GM18861 (cell line): ENCODE results near the gene CD300E.

Experiments
- ATAC-seq: cut with Tn5 transposase; IDR thresholded peaks from one replicate; pipeline ENCODE4 v1.9.1; 2021; ENCODE audit not compliant: unreplicated experiment

Gene CD300E

DNA sequence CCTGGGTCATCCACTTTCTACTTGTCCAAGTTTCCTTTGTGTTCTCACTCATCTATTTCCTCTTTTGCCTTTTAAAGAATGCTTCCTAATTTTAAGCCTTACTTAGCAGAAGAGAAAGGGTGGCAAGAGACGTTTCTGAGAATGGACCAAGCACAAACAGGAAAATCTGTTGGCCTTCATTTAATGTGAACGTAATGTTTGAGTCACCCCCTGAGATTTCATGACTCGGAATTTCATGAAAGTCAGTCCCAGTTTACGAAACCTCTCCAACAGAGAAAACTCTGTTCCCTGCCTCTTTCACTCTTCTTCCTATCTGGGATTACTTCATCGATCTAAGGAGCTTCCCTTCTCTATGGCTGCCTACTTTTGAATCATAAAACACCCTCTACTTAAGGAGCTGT lies at the start of gene CD300E:
Gene CD300E (minus strand): TSS at position 46 of the 401 bp plus-strand sequence. CDS start 117 bp downstream, outside the sequence.
- ATAC-seq: no peak

DNA sequence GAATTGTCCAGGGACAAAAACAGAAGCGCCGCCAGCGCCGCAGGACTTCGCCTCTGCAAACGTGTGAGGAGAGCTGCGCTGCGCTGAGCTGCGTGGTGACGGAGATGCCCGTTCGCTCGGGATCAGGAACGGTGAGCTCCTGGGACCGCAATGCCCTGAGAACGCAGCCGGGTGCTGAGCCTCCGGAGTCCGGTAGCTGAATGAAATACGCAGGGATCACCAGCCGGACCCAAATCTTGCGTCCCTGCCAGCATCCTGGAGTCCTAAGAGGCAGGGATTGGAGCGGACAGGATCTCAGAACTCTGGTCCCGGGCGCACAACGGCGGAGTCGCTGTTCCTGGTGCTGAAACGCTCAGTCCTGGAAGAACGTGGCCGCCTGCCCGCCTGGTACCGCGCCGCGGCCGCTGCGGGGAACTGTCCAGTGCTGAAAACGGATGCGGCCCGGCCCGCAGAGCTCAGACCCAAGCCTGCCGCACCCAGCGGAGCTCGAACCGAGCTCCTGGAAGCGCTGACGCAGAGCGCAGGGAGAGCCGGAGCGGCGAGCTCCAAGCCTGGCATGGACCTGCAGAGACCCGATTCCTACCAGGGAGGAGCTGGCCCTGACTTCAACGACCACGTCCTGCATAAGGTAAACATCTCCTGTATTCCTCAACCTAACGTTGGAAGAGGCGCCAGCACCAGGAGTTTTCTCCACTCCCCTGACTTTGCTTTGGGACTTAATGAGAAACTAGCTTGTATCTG lies 47.7 kb upstream of the CD300E start:
- ATAC-seq: no peak

DNA sequence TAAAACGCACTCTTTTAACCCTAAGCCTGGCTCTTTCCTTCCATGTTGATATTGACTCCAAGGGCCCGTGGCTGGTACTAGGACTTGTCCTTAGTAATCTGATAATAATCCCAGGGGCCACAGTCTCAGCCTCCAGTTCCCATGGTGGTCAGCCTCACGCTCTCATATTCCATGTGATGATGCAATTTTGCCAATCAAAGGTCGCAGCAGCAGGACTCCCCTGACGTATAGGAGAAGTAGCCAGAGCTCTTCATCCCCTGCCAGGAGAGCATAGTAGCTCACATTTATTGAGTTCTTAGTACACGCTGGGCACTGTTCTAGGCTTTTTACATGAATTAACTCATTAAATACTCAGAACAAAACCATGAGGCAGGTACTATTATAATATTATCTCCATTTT lies 46.8 kb upstream of the CD300E start:
- no peak for ATAC-seq

DNA sequence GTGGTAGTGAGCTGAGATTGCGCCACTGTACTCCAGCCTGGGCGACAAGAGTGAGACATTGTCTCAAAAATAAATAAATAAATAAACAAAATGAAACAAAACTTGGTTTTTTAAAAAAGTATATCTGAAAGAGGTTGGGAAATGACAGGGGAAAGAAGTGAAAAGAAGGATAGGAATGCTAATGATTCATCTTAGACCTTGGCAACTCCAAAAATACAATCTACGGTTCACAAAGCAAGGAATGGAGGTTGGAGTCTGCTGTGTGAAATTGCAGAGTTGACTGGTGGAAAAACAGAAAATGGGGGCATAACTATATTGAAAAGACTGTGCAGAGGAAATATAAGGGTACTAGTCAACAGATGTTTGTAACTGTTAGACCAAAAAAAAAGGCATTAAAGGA lies 40.0 kb upstream of the CD300E start:
- ATAC-seq: no peak

DNA sequence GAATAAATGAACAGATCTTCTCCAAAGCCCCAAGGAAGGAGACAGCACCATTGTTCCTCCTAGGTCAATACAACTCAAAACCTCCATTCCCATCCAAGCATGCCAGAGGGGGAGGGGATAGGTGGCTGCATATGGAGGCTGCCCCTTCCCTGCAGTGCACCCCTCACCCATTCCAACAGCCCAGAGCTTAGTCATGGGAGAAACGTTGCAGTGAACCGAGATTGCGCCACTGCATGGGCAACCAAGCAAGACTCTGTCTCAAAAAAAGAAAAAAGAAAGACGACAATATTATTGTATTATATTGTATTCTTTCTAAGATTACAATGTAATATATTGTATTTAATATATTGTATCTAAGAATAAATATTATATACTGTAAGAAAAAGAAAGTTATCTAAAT lies 36.4 kb upstream of the CD300E start:
- no peak for ATAC-seq

DNA sequence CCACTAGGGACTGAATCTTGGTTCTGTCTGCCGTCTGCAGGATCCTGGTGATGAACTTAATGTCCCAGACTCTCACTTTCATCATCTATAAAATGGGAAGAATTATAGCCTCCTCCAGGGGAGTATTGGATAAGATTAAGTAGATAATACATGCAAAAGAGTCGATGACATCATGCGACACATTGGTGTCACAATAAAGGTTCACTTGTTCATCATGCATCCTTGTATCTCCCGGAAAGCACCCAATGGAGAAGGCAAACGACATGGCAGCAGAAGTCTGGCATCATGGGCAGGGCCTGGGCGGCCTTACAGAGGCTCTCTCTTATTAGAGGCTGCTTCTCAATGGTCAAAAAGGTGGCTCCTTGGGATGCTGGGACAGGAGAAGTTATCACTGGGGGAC lies 35.1 kb upstream of the CD300E start:
- no peak for ATAC-seq

DNA sequence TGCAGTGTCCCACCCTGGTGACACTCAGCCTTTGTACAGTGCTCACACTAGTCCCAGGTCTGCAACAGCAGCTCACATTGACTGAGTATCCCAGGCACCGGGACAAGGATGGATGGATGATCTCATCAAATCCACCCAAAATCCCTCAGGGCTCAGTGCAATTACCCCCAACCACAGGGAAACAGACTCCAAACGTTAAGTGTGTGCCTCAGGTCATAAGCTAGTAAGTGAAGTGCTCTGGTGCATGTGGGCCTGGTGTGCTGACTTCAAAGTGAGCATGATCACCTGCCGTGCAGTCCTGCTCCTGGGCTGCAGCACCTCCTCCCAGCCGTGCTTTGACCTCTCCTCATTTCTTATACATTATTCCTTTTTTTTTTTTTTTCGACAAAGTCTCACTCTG lies 31.2 kb upstream of the CD300E start:
- ATAC-seq: no peak

GRCh38 chr17:74652020-74652419 lies 28.5 kb upstream of the CD300E start:
- ATAC-seq: no peak

GRCh38 chr17:74649909-74650308 lies 26.4 kb upstream of the CD300E start:
- no peak for ATAC-seq

DNA sequence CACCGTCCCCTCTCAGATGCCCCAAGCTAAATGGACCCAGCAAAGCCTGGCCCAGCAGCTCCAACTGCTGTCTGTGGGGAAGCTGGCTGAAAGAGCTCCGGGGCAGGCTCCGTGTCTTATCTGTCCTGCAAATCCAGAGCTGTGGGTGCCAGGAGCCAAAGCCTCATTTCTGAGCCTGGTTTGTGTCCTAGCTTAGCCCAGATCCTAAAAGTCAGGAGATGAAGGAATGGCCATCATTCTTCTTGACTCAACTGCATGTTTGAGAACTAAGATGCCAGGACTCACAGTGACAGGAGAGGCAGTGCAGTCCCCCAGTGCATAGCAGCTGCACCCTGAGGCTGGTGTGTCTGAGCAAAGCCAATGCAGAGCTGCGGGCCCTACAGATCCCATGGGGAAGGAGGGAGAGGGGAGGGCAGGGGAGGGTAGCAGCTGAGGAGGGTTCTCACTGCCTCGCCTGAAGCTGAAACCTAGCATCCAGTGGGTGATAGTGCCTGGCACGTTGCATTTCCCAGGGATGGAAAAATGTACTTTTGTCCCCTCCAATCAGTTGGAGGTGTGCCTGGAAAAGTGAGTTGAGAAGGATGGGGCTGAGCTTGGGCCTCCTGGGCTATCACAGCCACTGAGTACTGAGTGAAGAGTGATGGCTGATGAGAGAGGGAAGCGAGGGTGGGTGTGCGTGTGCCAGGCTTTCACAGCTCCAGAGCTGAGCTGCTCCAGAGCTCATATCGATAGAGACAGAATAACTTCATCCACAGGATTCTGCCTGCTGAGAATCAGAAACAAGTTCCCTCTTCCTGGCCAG lies 24.5 kb upstream of the CD300E start:
- ATAC-seq: no peak

- no peak for ATAC-seq
These were observed 22.7 kb upstream of the CD300E start for GRCh38 chr17:74646231-74646630.

DNA sequence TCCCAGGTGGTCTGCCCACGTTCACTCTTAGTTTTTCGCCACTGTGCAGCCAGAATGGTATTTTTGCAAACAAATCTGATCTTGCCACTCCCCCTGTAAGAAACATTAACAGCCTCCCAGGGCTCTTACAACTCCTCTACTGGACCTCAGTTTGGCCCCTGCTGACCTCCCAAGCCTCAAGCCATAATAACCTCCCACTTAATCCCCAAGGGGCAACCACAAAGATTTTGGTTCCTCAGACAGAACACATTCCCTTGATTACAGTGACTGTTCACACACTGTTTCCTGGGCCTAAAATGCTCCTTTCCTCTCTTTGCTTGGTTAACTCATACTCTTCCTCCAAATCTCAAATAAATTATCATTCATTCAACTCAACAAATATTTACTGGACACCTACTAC lies 21.5 kb upstream of the CD300E start:
- ATAC-seq: no peak

- ATAC-seq: no peak
These were observed 20.9 kb upstream of the CD300E start for GRCh38 chr17:74644419-74644818.

GRCh38 chr17:74643826-74644225 lies 20.3 kb upstream of the CD300E start:
- no peak for ATAC-seq

- ATAC-seq: no peak
These were observed 19.5 kb upstream of the CD300E start for GRCh38 chr17:74642995-74643394.

- ATAC-seq: no peak
These were observed 19.0 kb upstream of the CD300E start for GRCh38 chr17:74642556-74642955.

GRCh38 chr17:74641958-74642298 lies 18.4 kb upstream of the CD300E start:
- no peak for ATAC-seq

DNA sequence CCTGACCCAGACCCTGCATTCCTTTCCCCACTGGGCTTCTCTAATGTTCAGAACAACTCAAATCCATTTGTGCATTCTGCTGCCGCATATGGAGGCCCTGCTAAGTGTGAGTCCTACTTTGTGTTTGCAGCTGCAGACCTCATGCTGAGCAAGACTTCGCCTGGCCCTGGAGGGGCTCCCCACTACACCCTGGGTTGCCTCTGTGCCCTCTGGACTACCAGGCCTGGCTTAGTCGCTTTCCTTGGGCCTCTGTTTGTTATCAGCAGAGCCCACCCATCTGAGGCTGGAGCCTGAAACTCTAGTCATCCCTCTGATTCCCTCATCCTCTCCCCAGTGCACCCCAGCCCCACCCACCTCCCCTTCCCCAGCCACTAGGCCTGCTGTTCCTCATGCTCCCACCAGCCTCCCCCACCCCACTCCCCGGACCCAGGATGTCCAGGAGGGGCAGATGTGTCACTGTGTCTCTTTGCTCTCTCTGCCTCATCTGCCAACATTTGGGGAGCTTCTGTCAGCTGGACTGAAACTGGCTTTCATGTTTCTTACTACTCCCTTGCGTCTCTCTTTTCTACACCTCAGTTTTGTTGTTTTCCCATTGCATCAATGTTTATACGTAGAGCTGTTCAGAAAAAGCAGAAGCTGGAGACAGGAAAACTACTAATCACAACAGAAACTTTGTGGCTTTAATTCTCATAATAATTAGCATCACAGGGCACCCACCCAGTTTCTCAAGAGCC lies 17.9 kb upstream of the CD300E start:
- no peak for ATAC-seq

- ATAC-seq: no peak
These were observed 16.2 kb upstream of the CD300E start for GRCh38 chr17:74639704-74640151.

DNA sequence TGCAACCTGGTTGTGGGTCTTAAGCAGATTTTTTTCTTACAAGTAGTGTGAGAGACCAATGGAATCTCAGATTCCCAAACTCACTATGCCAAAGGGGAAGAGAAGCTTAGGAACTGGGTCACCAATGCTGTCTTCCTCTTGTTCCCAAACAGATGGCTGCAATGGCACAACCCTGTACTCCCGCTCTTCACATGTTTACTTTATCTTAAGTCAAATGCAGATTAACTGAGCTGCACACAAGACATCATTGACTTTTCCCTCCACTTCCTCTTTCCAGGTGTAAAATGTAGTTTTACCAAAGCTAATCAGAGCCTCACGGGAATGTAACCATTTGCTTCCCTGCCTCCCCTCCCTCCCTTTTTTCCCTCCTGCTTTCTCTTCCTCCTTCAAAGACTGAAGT lies 14.4 kb upstream of the CD300E start:
- no peak for ATAC-seq

GRCh38 chr17:74637265-74637664 lies 13.7 kb upstream of the CD300E start:
- ATAC-seq: no peak
